ENCODE measurements around the gene BPIFB1.

BPIFB1 gene

GRCh38 chr20:33349493-33349892, 66.5 kb downstream of the BPIFB1 start:
- no peak overlapping the region for H3K4me3 ChIP-seq (ENCODE audit: low read depth, low read length)
- no peak for DNase-seq (ENCODE audit: low read depth)
- TF ChIP-seq CTCF (conservative IDR thresholded peaks at IDR 0.05; ENCODE audit: low read depth, low read length), result no peak

GRCh38 chr20:33351696-33352095, 68.7 kb downstream of the BPIFB1 start:
- no peak overlapping the region for H3K4me3 ChIP-seq (ENCODE audit: low read depth, low read length)
- no peak for TF ChIP-seq CTCF (conservative IDR thresholded peaks at IDR 0.05; ENCODE audit: low read depth, low read length)
- no peak for DNase-seq (ENCODE audit: low read depth)

- no peak for DNase-seq (ENCODE audit: low read depth)
- no peak overlapping the region for H3K4me3 ChIP-seq (ENCODE audit: low read depth, low read length)
- no peak for TF ChIP-seq CTCF (conservative IDR thresholded peaks at IDR 0.05; ENCODE audit: low read depth, low read length)
Measured at GRCh38 chr20:33352258-33353012, 69.4 kb downstream of the BPIFB1 start.

- no peak overlapping the region for H3K4me3 ChIP-seq (ENCODE audit: low read depth, low read length)
- TF ChIP-seq CTCF (conservative IDR thresholded peaks at IDR 0.05; ENCODE audit: low read depth, low read length), result no peak
- no peak for DNase-seq (ENCODE audit: low read depth)
Measured at GRCh38 chr20:33353013-33353402, 70.0 kb downstream of the BPIFB1 start.
